Stimulated activated CD8-positive, alpha-beta memory T cell treated with anti-CD3 and anti-CD28 coated beads, Interleukin-15, amount 100 ng/mL, for 1 hour (primary cell): Measurements from ENCODE around the gene ZNF423.

Source experiments
- DNase-seq: peaks from one replicate; pipeline ENCODE4 v3.0.0-alpha.2; 2020; ENCODE audit warnings: low read depth

ZNF423 gene

GRCh38 chr16:49750341-49751000 is 105.4 kb downstream of the ZNF423 start:
- DNase-seq, result no peak

- DNase-seq, result no peak
Measured at GRCh38 chr16:49749816-49750215, 106.1 kb downstream of the ZNF423 start.

GRCh38 chr16:49748322-49748721 is 107.6 kb downstream of the ZNF423 start:
- DNase-seq, result no peak

GRCh38 chr16:49747654-49748053 is 108.3 kb downstream of the ZNF423 start:
- no peak for DNase-seq

- DNase-seq, result no peak
Measured at GRCh38 chr16:49746545-49746944, 109.4 kb downstream of the ZNF423 start.

- DNase-seq, result no peak
Measured at GRCh38 chr16:49745311-49745747, 110.6 kb downstream of the ZNF423 start.

GRCh38 chr16:49744244-49745220 is 111.4 kb downstream of the ZNF423 start:
- DNase-seq, result no peak

- no peak for DNase-seq
Measured at GRCh38 chr16:49743658-49744057, 112.3 kb downstream of the ZNF423 start.

GRCh38 chr16:49743203-49743464 is 112.8 kb downstream of the ZNF423 start:
- no peak for DNase-seq

GRCh38 chr16:49742428-49743202 is 113.3 kb downstream of the ZNF423 start:
- DNase-seq, result no peak

- DNase-seq, result no peak
Measured at GRCh38 chr16:49740256-49740655, 115.7 kb downstream of the ZNF423 start.

- DNase-seq, result no peak
Measured at GRCh38 chr16:49739381-49739780, 116.5 kb downstream of the ZNF423 start.

GRCh38 chr16:49738832-49739231 is 117.1 kb downstream of the ZNF423 start:
- DNase-seq, result no peak

GRCh38 chr16:49738001-49738400 is 117.9 kb downstream of the ZNF423 start:
- no peak for DNase-seq

GRCh38 chr16:49737541-49737940 is 118.4 kb downstream of the ZNF423 start:
- no peak for DNase-seq

GRCh38 chr16:49734331-49734730 is 121.6 kb downstream of the ZNF423 start:
- DNase-seq, result no peak

- no peak for DNase-seq
Measured at GRCh38 chr16:49733313-49734009, 122.5 kb downstream of the ZNF423 start.

- DNase-seq, result no peak
Measured at GRCh38 chr16:49731911-49732310, 124.0 kb downstream of the ZNF423 start.

- DNase-seq, result no peak
Measured at GRCh38 chr16:49730772-49731171, 125.1 kb downstream of the ZNF423 start.

GRCh38 chr16:49727611-49728010 is 128.3 kb downstream of the ZNF423 start:
- DNase-seq, result no peak

- DNase-seq, result no peak
Measured at GRCh38 chr16:49726155-49726554, 129.8 kb downstream of the ZNF423 start.

- no peak for DNase-seq
Measured at GRCh38 chr16:49725651-49726050, 130.3 kb downstream of the ZNF423 start.
